ENCODE data around the gene UBR4. TPM values are rescaled to one million over a fixed set of nuclear protein-coding genes. Genes with fewer than 3 reads are reported as not detected.

The UBR4 gene
- total RNA-seq, 1 donor from 2014 or later: 167 TPM

- no peak for DNase-seq (ENCODE audit: low spot score)
These were observed 173.8 kb downstream of the UBR4 start for GRCh38 chr1:19036041-19036812.

GRCh38 chr1:19035377-19036040 is 174.6 kb downstream of the UBR4 start:
- no peak for DNase-seq (ENCODE audit: low spot score)

- no peak for DNase-seq (ENCODE audit: low spot score)
These were observed 175.3 kb downstream of the UBR4 start for GRCh38 chr1:19034721-19035120.

GRCh38 chr1:19033926-19034680 is 176.0 kb downstream of the UBR4 start:
- DNase-seq (ENCODE audit: low spot score): no peak

GRCh38 chr1:19033515-19033839 is 176.6 kb downstream of the UBR4 start:
- no peak for DNase-seq (ENCODE audit: low spot score)

- DNase-seq (ENCODE audit: low spot score): no peak
These were observed 177.2 kb downstream of the UBR4 start for GRCh38 chr1:19032701-19033514.

GRCh38 chr1:19032413-19032695 is 177.7 kb downstream of the UBR4 start:
- DNase-seq (ENCODE audit: low spot score): no peak

GRCh38 chr1:19029191-19030085 is 180.6 kb downstream of the UBR4 start:
- no peak for DNase-seq (ENCODE audit: low spot score)

GRCh38 chr1:19028546-19029129 is 181.4 kb downstream of the UBR4 start:
- DNase-seq (ENCODE audit: low spot score): no peak

- no peak for DNase-seq (ENCODE audit: low spot score)
These were observed 182.0 kb downstream of the UBR4 start for GRCh38 chr1:19028110-19028509.

Other genes with a start within 250 kb of the UBR4 start
- gene EMC1, start 41.3 kb upstream of the UBR4 start, total RNA-seq: 38.8 TPM
- 14.2 TPM for gene MRTO4, start 41.5 kb upstream of the UBR4 start, total RNA-seq
- 390 TPM for gene AKR7A3, start 78.5 kb upstream of the UBR4 start, total RNA-seq
- gene AKR7A2, start 101.9 kb upstream of the UBR4 start, total RNA-seq: 104 TPM
- 19.9 TPM for gene SLC66A1, start 102.1 kb upstream of the UBR4 start, total RNA-seq

Measured in mucosa of gallbladder (tissue), 1 donor.